Vagina (tissue), 2 donors: ENCODE results near the gene RUFY2.

Source experiments
- POLR2A ChIP-seq, 2 donors: fragments of 450-650 bp; IDR thresholded peaks; one replicate each; pipeline ENCODE4 v1.6.1; 2017; ENCODE audit warnings: antibody characterized with exemption in 2 of 2, mild to moderate bottlenecking in 2 of 2, moderate library complexity in 2 of 2
- POLR2AphosphoS5 ChIP-seq, 2 donors: sonication (generic); formaldehyde crosslinking; IDR thresholded peaks; one replicate each; pipeline ENCODE4 v1.9.0; 2017; ENCODE audit warnings: antibody characterized with exemption in 2 of 2, mild to moderate bottlenecking in 2 of 2, low read depth in 1 of 2; ENCODE audit not compliant: insufficient read depth in 1 of 2

DNA sequence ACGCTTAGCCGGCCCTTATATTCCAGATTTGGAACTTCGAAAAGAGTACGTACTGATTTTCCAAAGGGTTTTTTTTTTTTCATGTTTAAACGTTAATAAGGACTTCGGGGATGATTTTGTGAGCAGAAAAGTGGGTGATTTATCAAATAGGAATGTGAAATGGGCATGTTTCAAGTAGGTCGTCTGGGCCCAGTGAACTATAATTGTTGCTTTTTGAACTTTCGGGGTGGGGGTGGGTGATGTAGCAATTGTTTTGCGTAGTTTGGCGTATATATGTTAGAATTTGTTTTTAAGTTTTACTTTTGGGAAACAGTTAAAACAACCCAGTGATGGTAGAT lies 74.0 kb downstream of the RUFY2 start:
- TF ChIP-seq POLR2AphosphoS5 (IDR thresholded peaks at IDR 0.05; ENCODE audit: insufficient read depth in 1 of 2, low read depth in 1 of 2) (no peak), POLR2A (IDR thresholded peaks at IDR 0.05) (no peak)
